H1 (cell line): ENCODE data around the gene ATP2C1. TPM values are rescaled to one million over a fixed set of nuclear protein-coding genes. Genes with fewer than 3 reads are reported as not detected.

Experiments used
- CBX8 ChIP-seq: fragments of 300-800, 300-1000 bp; sonication (generic); IDR thresholded peaks from 2 replicates; pipeline ENCODE4 v1.7.1; 2016; ENCODE audit warnings: low read depth, low read length, borderline replicate concordance
- HDAC2 ChIP-seq, 2 experiments: fragments of 300-600 bp in 1 of 2; sonication (generic) in 1 of 2; IDR thresholded peaks; 2 replicates each; pipeline ENCODE4 v1.6.1; 2011 to 2012; ENCODE audit warnings: low read depth in 2 of 2, low read length in 2 of 2, mild to moderate bottlenecking in 2 of 2, moderate library complexity in 2 of 2, borderline replicate concordance in 1 of 2, inconsistent platforms in 1 of 2
- HDAC6 ChIP-seq: IDR thresholded peaks from one replicate; pipeline ENCODE4 v1.7.1; 2012; ENCODE audit warnings: low read depth, mild to moderate bottlenecking, inconsistent platforms, low read length, moderate library complexity
- KDM1A ChIP-seq: fragments of 200-600, 300-600 bp; sonication (generic); IDR thresholded peaks from 2 replicates; pipeline ENCODE4 v1.7.1; 2016; ENCODE audit warnings: mild to moderate bottlenecking, low read length, borderline replicate concordance
- MAX ChIP-seq: IDR thresholded peaks from 2 replicates; pipeline ENCODE4 v1.6.1; 2012; ENCODE audit warnings: inconsistent platforms
- RAD21 ChIP-seq, 2 experiments: IDR thresholded peaks in 1 of 2; conservative IDR thresholded peaks in 1 of 2; 2 replicates each; pipeline ENCODE4 v1.6.1; 2011; ENCODE audit warnings: low read depth in 2 of 2, low read length in 2 of 2, improper control_type of control experiment in 1 of 2, inconsistent platforms in 1 of 2, mild to moderate bottlenecking in 1 of 2, moderate library complexity in 1 of 2
- TCF12 ChIP-seq: IDR thresholded peaks from 2 replicates; pipeline ENCODE4 v1.6.1; 2011; ENCODE audit warnings: low read depth, mild to moderate bottlenecking, low read length
- polyA plus RNA-seq, 7 experiments: library from polyadenylated mRNA; depleted of rRNA in 3 of 7; stranded (reverse) in 5 of 7; unstranded in 2 of 7; fragments of >200 nt in 5 of 7; fragments of 200-250 nt in 2 of 7; gene quantifications; 1 replicate in 5 of 7; 2 replicates in 1 of 7; 4 replicates in 1 of 7; pipeline versions ENCODE4 v1.2.1 to v1.2.3, GENCODE V29; 2011 to 2013; ENCODE audit warnings: missing spikeins in 2 of 7, mixed read lengths in 2 of 7
- total RNA-seq: library from RNA; stranded (reverse); fragmentation: NEBNext Ultra II Directional; extraction: Animal tissue kit (Norgen Biotek cat#: 25700); gene quantifications from 2 replicates; pipeline ENCODE4 v1.2.1, GENCODE V29; 2021

The ATP2C1 gene
- total and polyA plus RNA-seq, 2 of the 8 experiments (the other 6 are each of a cell fraction or from before 2014, with no cell fraction given), result 50.7 to 68.5 TPM

- TF ChIP-seq HDAC2 (IDR thresholded peaks at IDR 0.05; ENCODE audit: borderline replicate concordance in 1 of 2, low read depth in 2 of 2, low read length in 2 of 2) (no peak), HDAC6 (no peak), RAD21 (IDR thresholded peaks at IDR 0.05 in 1 of 2, conservative IDR thresholded peaks at IDR 0.05 in 1 of 2; ENCODE audit: low read depth in 2 of 2, low read length in 2 of 2) (peak; percentile 7 to 18; a peak in 1 of 4 replicates), TCF12 (no peak), MAX (no peak), KDM1A (no peak), CBX8 (no peak)
- TF ChIP-seq, all 59 proteins: peak for 2
Measured at GRCh38 chr3:131020122-131020693, 126.3 kb downstream of the ATP2C1 start (continued).
